ENCODE results near the gene PEX14. TPM values are rescaled to one million over a fixed set of nuclear protein-coding genes. Genes with fewer than 3 reads are reported as not detected.

The PEX14 gene
- total and polyA plus RNA-seq, 2 experiments from 2014 or later, result 17.6 to 19.6 TPM

DNA sequence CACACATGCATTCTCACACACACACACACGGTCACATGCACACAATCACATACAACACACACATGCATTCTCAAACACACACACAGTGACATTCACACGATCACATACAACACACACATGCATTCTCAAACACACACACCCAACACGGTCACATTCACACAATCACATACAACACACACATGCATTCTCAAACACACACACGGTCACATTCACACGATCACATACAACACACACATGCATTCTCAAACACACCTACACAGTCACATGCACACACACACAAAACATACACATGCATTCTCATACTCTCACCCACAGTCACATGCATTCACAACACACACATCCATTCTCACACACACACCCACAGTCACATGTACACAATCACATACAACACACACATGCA is 186.7 kb downstream of the PEX14 start (continued):
- TF ChIP-seq, protein P1, sequence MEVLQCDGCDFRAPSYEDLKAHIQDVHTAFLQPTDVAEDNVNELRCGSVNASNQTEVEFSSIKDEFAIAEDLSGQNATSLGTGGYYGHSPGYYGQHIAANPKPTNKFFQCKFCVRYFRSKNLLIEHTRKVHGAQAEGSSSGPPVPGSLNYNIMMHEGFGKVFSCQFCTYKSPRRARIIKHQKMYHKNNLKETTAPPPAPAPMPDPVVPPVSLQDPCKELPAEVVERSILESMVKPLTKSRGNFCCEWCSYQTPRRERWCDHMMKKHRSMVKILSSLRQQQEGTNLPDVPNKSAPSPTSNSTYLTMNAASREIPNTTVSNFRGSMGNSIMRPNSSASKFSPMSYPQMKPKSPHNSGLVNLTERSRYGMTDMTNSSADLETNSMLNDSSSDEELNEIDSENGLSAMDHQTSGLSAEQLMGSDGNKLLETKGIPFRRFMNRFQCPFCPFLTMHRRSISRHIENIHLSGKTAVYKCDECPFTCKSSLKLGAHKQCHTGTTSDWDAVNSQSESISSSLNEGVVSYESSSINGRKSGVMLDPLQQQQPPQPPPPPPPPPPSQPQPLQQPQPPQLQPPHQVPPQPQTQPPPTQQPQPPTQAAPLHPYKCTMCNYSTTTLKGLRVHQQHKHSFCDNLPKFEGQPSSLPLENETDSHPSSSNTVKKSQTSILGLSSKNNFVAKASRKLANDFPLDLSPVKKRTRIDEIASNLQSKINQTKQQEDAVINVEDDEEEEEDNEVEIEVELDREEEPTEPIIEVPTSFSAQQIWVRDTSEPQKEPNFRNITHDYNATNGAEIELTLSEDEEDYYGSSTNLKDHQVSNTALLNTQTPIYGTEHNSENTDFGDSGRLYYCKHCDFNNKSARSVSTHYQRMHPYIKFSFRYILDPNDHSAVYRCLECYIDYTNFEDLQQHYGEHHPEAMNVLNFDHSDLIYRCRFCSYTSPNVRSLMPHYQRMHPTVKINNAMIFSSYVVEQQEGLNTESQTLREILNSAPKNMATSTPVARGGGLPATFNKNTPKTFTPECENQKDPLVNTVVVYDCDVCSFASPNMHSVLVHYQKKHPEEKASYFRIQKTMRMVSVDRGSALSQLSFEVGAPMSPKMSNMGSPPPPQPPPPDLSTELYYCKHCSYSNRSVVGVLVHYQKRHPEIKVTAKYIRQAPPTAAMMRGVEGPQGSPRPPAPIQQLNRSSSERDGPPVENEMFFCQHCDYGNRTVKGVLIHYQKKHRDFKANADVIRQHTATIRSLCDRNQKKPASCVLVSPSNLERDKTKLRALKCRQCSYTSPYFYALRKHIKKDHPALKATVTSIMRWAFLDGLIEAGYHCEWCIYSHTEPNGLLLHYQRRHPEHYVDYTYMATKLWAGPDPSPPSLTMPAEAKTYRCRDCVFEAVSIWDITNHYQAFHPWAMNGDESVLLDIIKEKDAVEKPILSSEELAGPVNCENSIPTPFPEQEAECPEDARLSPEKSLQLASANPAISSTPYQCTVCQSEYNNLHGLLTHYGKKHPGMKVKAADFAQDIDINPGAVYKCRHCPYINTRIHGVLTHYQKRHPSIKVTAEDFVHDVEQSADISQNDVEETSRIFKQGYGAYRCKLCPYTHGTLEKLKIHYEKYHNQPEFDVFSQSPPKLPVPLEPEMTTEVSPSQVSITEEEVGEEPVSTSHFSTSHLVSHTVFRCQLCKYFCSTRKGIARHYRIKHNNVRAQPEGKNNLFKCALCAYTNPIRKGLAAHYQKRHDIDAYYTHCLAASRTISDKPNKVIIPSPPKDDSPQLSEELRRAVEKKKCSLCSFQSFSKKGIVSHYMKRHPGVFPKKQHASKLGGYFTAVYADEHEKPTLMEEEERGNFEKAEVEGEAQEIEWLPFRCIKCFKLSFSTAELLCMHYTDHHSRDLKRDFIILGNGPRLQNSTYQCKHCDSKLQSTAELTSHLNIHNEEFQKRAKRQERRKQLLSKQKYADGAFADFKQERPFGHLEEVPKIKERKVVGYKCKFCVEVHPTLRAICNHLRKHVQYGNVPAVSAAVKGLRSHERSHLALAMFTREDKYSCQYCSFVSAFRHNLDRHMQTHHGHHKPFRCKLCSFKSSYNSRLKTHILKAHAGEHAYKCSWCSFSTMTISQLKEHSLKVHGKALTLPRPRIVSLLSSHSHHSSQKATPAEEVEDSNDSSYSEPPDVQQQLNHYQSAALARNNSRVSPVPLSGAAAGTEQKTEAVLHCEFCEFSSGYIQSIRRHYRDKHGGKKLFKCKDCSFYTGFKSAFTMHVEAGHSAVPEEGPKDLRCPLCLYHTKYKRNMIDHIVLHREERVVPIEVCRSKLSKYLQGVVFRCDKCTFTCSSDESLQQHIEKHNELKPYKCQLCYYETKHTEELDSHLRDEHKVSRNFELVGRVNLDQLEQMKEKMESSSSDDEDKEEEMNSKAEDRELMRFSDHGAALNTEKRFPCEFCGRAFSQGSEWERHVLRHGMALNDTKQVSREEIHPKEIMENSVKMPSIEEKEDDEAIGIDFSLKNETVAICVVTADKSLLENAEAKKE (CRISPR knock-in tag; IDR thresholded peaks at IDR 0.05), result no peak
- TF ChIP-seq ZNF331 (CRISPR knock-in tag; IDR thresholded peaks at IDR 0.05; ENCODE audit: low read depth), result no peak
- TF ChIP-seq EZH2phosphoT487 (IDR thresholded peaks at IDR 0.05; ENCODE audit: unreplicated experiment), result no peak
- TF ChIP-seq STAT1 (IDR thresholded peaks at IDR 0.05; ENCODE audit: unreplicated experiment), result no peak
- no peak for TF ChIP-seq EZH2 (IDR thresholded peaks at IDR 0.05; ENCODE audit: low read depth, unreplicated experiment)

GRCh38 chr1:10662090-10662688 is 187.4 kb downstream of the PEX14 start:
- Histone ChIP-seq H3F3A (replicated peaks; ENCODE audit: low read depth) (peaks cover 7% of the 10 kb centered on the region), H3K79me2 (replicated peaks; ENCODE audit: insufficient read depth) (no peaks in the 10 kb centered on the region), H3K27ac (ENCODE audit: low read depth) (no peak overlapping the region), H3K27me3 (ENCODE audit: insufficient read depth) (no peaks in the 10 kb centered on the region), H3K9me2 (ENCODE audit: insufficient read depth) (no peaks in the 10 kb centered on the region), H2AFZ (no peak overlapping the region), H3K4me3 (no peak overlapping the region), H3K4me1 (ENCODE audit: insufficient read depth) (no peaks in the 10 kb centered on the region), H3K4me2 (no peak overlapping the region), H3K36me3 (ENCODE audit: insufficient read depth) (no peaks in the 10 kb centered on the region), H4K20me1 (replicated peaks; ENCODE audit: insufficient read depth) (no peaks in the 10 kb centered on the region)
- ATAC-seq (no peak), DNase-seq (ENCODE audit: low spot score) (no peak)
- no peak overlapping the region for H3K4me3 Mint-ChIP-seq
- no peaks in the 10 kb centered on the region for H3K9me3 Mint-ChIP-seq
- no peaks in the 10 kb centered on the region for H3K36me3 Mint-ChIP-seq (ENCODE audit: low read depth)
- peaks cover 6% of the 10 kb centered on the region for H3K27me3 Mint-ChIP-seq (ENCODE audit: insufficient read depth, low read depth, poor library complexity)
- H3K4me1 Mint-ChIP-seq, result peaks cover 14% of the 10 kb centered on the region
- H3K27ac Mint-ChIP-seq, result no peak overlapping the region
- TF ChIP-seq NANOG (IDR thresholded peaks at IDR 0.05; ENCODE audit: borderline replicate concordance), result no peak
- TF ChIP-seq, protein P2, sequence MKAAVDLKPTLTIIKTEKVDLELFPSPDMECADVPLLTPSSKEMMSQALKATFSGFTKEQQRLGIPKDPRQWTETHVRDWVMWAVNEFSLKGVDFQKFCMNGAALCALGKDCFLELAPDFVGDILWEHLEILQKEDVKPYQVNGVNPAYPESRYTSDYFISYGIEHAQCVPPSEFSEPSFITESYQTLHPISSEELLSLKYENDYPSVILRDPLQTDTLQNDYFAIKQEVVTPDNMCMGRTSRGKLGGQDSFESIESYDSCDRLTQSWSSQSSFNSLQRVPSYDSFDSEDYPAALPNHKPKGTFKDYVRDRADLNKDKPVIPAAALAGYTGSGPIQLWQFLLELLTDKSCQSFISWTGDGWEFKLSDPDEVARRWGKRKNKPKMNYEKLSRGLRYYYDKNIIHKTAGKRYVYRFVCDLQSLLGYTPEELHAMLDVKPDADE (IDR thresholded peaks at IDR 0.05), result no peak
- no peak for TF ChIP-seq ZNF331 (CRISPR knock-in tag; IDR thresholded peaks at IDR 0.05; ENCODE audit: low read depth)
- no peak for TF ChIP-seq EZH2phosphoT487 (IDR thresholded peaks at IDR 0.05; ENCODE audit: unreplicated experiment)
- no peak for TF ChIP-seq POLR2AphosphoS5 (IDR thresholded peaks at IDR 0.05; ENCODE audit: low read depth)
- no peak for TF ChIP-seq ZNF114 (CRISPR knock-in tag; IDR thresholded peaks at IDR 0.05)

All from GM23338 (cell line).